ENCODE results near the gene TMED1.
"Not testable (repeated sequence)": the region's sequence is repeated elsewhere in the genome, so short reads cannot be mapped to it uniquely, and the experiment has no call there.

The TMED1 gene

GRCh38 chr19:10858204-10858828 is 22.3 kb upstream of the TMED1 start:
- in situ Hi-C loops (cut with HindIII; ENCODE audit: low sequenced_read_pairs) = no loop called here
- DNase-seq (ENCODE audit: low read depth) = no peak
- H3K4me3 ChIP-seq (ENCODE audit: low read depth, low read length) = no peak overlapping the region
- TF ChIP-seq CTCF (IDR thresholded peaks at IDR 0.05; ENCODE audit: low read depth, low read length, missing control alignments) = peak; percentile 76

- DNase-seq (ENCODE audit: low read depth); H3K4me3 ChIP-seq (ENCODE audit: low read depth, low read length); in situ Hi-C loops (cut with HindIII; ENCODE audit: low sequenced_read_pairs): not testable (repeated sequence)
These were observed 20.9 kb upstream of the TMED1 start for GRCh38 chr19:10856899-10857298.

GRCh38 chr19:10855879-10856522 is 20.0 kb upstream of the TMED1 start:
- H3K4me3 ChIP-seq (ENCODE audit: low read depth, low read length) = no peak overlapping the region
- in situ Hi-C loops (cut with HindIII; ENCODE audit: low sequenced_read_pairs) = no loop called here
- DNase-seq (ENCODE audit: low read depth) = no peak
- peak; percentile 56 for TF ChIP-seq CTCF (IDR thresholded peaks at IDR 0.05; ENCODE audit: low read depth, low read length, missing control alignments)

- in situ Hi-C loops (cut with HindIII; ENCODE audit: low sequenced_read_pairs) = no loop called here
- no peak for TF ChIP-seq CTCF (IDR thresholded peaks at IDR 0.05; ENCODE audit: low read depth, low read length, missing control alignments)
- no peak for DNase-seq (ENCODE audit: low read depth)
- no peak overlapping the region for H3K4me3 ChIP-seq (ENCODE audit: low read depth, low read length)
These were observed 18.5 kb upstream of the TMED1 start for GRCh38 chr19:10854350-10855089.

GRCh38 chr19:10852941-10853340 is 16.9 kb upstream of the TMED1 start:
- in situ Hi-C loops (cut with HindIII; ENCODE audit: low sequenced_read_pairs) = no loop called here
- H3K4me3 ChIP-seq (ENCODE audit: low read depth, low read length) = no peak overlapping the region
- no peak for DNase-seq (ENCODE audit: low read depth)
- no peak for TF ChIP-seq CTCF (IDR thresholded peaks at IDR 0.05; ENCODE audit: low read depth, low read length, missing control alignments)

GRCh38 chr19:10852098-10852800 is 16.2 kb upstream of the TMED1 start:
- no peak for DNase-seq (ENCODE audit: low read depth)
- TF ChIP-seq CTCF (IDR thresholded peaks at IDR 0.05; ENCODE audit: low read depth, low read length, missing control alignments) = no peak
- in situ Hi-C loops (cut with HindIII; ENCODE audit: low sequenced_read_pairs) = no loop called here
- no peak overlapping the region for H3K4me3 ChIP-seq (ENCODE audit: low read depth, low read length)

Measured in astrocyte of the cerebellum (primary cell).